Muscle of arm (tissue), 12 donors: ENCODE data around the gene TAB2. TPM values are rescaled to one million over a fixed set of nuclear protein-coding genes. Genes with fewer than 3 reads are reported as not detected.
A peak's percentile ranks its signal among the peaks of the same experiment; 100 is the strongest.
"Not testable (repeated sequence)": the region's sequence is repeated elsewhere in the genome, so short reads cannot be mapped to it uniquely, and the experiment has no call there.

Source experiments
- DNase-seq: peaks from one replicate; pipeline ENCODE4 v3.0.0-alpha.2; 2013
- polyA plus RNA-seq, 12 donors: library from polyadenylated mRNA; unstranded; fragments of 120-200 nt; gene quantifications; one replicate each; pipeline ENCODE4 v1.2.1, GENCODE V29; 2013; ENCODE audit not compliant: insufficient read length in 12 of 12

Gene TAB2
- polyA plus RNA-seq, 12 donors, result 51.1 to 81.1 (median 66.5) TPM; not detected in 1

GRCh38 chr6:149439626-149440025 lies 122.1 kb downstream of the TAB2 start:
- no peak for DNase-seq

GRCh38 chr6:149440735-149441671 lies 123.5 kb downstream of the TAB2 start:
- no peak for DNase-seq

- no peak for DNase-seq
Measured at GRCh38 chr6:149441740-149442139, 124.2 kb downstream of the TAB2 start.

- DNase-seq, result no peak
Measured at GRCh38 chr6:149443411-149444181, 126.1 kb downstream of the TAB2 start.

GRCh38 chr6:149444360-149445094 lies 127.0 kb downstream of the TAB2 start:
- not testable (repeated sequence) for DNase-seq

GRCh38 chr6:149445095-149445466 lies 127.6 kb downstream of the TAB2 start:
- DNase-seq, result no peak

- no peak for DNase-seq
Measured at GRCh38 chr6:149445573-149445972, 128.1 kb downstream of the TAB2 start.

GRCh38 chr6:149446791-149447376 lies 129.4 kb downstream of the TAB2 start:
- no peak for DNase-seq

GRCh38 chr6:149448821-149449453 lies 131.4 kb downstream of the TAB2 start:
- DNase-seq, result no peak

- DNase-seq, result no peak
Measured at GRCh38 chr6:149449831-149450678, 132.5 kb downstream of the TAB2 start.

- DNase-seq, result no peak
Measured at GRCh38 chr6:149450679-149451375, 133.3 kb downstream of the TAB2 start.

- DNase-seq, result no peak
Measured at GRCh38 chr6:149451376-149452036, 134.0 kb downstream of the TAB2 start.

- no peak for DNase-seq
Measured at GRCh38 chr6:149452037-149452939, 134.8 kb downstream of the TAB2 start.

GRCh38 chr6:149453597-149454345 lies 136.3 kb downstream of the TAB2 start:
- no peak for DNase-seq

GRCh38 chr6:149454346-149454848 lies 136.9 kb downstream of the TAB2 start:
- peak; percentile 89 for DNase-seq

GRCh38 chr6:149455031-149455732 lies 137.7 kb downstream of the TAB2 start:
- no peak for DNase-seq
